GM12801 (cell line): ENCODE data around the gene TSPYL4.

Source experiments
- TF ChIP-seq, protein P1 (sequence below): IDR thresholded peaks from one replicate; pipeline ENCODE4 v1.5.1; 2011; ENCODE audit warnings: control low read depth; ENCODE audit not compliant: insufficient read length; ENCODE audit errors: extremely low read depth

Gene TSPYL4

GRCh38 chr6:116268589-116269293, 14.9 kb upstream of the TSPYL4 start:
- TF ChIP-seq, protein P1, sequence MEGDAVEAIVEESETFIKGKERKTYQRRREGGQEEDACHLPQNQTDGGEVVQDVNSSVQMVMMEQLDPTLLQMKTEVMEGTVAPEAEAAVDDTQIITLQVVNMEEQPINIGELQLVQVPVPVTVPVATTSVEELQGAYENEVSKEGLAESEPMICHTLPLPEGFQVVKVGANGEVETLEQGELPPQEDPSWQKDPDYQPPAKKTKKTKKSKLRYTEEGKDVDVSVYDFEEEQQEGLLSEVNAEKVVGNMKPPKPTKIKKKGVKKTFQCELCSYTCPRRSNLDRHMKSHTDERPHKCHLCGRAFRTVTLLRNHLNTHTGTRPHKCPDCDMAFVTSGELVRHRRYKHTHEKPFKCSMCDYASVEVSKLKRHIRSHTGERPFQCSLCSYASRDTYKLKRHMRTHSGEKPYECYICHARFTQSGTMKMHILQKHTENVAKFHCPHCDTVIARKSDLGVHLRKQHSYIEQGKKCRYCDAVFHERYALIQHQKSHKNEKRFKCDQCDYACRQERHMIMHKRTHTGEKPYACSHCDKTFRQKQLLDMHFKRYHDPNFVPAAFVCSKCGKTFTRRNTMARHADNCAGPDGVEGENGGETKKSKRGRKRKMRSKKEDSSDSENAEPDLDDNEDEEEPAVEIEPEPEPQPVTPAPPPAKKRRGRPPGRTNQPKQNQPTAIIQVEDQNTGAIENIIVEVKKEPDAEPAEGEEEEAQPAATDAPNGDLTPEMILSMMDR, result peak; percentile 33

- TF ChIP-seq, protein P1, result no peak
Measured at GRCh38 chr6:116267836-116268588, 14.1 kb upstream of the TSPYL4 start.

DNA sequence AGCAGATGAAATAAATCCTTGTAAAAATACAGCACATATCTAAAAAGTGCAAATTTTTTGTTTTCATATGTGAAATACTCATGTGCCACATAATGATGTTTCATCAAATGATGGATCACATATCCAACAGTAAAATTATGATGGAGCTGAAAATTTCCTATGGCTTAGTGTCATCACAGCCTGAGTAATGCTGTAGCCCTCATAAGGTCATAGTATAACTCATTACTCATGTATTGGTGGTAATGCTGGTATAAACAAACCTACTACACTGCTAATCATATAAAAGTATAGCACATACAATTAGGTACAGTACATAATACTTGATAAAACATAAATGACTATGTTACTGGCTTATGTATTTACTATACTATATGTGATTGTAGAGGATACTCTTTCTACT, 12.9 kb upstream of the TSPYL4 start:
- TF ChIP-seq, protein P1, result no peak

GRCh38 chr6:116265041-116265829, 11.4 kb upstream of the TSPYL4 start:
- TF ChIP-seq, protein P1, result no peak

DNA sequence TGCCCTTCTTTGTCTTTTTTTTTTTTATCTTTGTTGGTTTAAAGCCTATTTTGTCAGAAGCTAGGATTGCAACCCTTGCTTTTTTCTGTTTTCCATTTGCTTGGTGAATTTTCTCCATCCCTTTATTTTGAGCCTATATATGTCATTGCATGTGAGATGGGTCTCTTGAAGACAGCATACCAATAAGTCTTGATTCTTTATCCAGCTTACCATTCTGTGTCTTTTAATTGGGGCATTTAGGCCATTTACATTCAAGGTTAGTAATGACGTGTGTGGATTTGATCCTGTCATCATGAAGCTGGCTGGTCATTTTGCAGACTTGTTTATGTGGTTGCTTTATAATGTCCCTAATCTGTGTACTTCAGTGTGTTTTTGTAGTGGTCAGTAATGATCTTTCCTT, 9.5 kb upstream of the TSPYL4 start:
- TF ChIP-seq, protein P1, result no peak

GRCh38 chr6:116258520-116258919, 4.6 kb upstream of the TSPYL4 start:
- TF ChIP-seq, protein P1, result no peak

DNA sequence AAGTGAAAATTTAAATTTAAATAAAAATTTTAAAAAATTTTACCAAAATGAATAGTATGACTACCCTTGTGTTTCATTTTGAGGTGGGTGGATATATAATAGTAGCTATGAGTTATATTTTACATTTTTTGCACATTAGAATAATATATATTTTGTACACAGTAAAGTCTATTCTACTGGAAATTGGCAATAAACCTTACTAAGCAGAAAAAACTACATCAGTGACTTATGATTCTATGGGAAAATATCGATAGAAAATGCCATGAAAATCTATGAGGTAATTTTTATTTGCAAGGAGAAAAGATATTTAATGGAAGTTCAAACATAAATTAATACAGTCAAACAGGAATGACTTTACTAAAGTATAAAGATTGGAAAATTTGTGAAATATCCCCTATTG, 2.8 kb upstream of the TSPYL4 start:
- TF ChIP-seq, protein P1, result no peak
